GM12872 (cell line): Measurements from ENCODE around the gene RAC3.

Experiments
- CTCF ChIP-seq: IDR thresholded peaks from 3 replicates; pipeline ENCODE4 v1.5.1; 2011; ENCODE audit warnings: low read depth, mild to moderate bottlenecking, low read length, moderate library complexity; ENCODE audit not compliant: insufficient read depth

Gene RAC3

DNA sequence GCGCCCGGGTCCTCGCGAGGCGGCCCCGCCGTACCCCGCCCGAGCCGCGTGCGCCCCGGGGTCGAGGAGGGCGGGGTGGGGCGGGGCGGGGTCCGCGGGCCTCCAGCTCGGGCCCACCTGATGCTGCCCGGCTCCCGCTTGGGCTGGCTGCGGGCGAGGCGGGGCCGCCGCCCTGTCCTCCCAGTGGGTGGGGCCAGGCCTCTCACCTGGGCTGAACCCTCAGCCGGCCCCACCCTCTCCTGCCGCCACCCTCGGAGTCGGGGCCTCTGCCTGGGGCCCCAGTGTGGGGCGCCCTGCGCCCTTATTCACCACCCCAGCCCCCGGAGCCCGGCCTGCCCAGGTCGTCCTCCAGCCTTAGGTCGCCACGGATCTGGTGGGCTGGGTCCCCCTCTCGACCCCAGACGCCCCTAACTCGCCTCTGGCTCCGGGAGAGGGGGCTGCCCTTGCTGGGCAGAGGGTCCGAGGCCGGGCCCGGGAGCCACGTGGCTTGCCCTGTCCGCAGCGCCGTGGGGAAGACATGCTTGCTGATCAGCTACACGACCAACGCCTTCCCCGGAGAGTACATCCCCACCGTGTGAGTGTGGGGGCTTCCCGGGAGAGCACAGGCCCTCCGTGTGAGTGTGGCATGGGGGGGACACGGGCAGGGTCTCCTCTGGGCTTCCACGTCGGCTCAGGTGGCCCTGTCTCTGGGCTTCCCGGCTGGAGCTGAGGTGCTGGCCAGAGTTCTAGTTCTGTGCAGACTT, 578 bp downstream of the RAC3 start:
- TF ChIP-seq CTCF, result no peak

GRCh38 chr17:82033359-82034085, 2.0 kb downstream of the RAC3 start:
- no peak for TF ChIP-seq CTCF

- no peak for TF ChIP-seq CTCF
These were observed 3.0 kb downstream of the RAC3 start for GRCh38 chr17:82034371-82035011.

DNA sequence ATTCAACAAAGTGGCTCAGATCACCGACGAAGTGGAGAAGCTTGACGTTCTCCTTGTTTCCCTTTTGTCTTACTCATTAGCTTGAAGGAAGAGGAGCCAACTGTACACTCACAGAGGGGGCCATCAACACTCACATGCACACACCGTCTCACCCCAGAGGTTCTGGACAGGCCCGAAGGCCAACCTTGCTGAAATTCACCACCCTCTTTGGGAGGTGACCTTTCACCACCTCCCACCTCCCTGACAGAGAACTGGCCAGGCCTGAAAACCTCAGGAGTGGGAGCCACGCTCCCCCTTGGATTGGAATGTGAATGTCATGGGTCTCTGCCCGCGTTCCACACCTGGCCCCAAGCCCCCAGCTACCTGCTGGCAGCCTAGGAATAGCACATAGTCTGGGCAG, 4.0 kb downstream of the RAC3 start:
- no peak for TF ChIP-seq CTCF

DNA sequence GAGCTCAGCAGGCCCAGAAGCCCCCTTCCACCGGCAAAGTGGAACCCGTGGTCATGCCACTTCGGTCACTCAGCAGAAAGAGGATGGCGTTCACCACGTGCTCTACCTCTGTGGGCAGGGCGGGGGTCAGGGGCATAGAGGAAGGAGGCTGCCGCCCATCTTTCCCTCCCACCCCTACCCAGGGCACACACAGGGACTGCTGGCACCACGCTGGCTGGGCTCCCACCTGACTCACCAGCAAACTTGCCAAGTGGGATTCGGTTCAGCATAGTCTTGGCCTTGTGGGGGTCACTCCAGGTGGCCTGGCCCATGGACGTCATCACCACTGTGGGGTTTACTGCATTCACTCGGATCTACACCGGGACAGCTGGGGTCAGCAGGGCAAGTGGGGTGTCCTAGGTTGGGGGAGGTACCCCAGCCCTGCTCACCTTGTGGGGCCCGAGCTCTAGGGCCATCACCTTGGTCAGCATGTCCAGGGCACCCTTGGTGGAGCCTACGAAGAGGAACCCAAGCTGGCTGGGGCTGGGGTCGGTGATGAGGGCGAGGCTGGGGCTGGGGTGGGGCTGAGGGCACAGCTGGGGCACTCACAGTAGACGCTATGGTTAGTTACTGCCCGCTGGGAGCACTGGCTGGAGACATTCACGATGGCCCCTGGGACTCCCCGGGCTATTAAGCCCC, 4.6 kb downstream of the RAC3 start:
- TF ChIP-seq CTCF, result no peak

DNA sequence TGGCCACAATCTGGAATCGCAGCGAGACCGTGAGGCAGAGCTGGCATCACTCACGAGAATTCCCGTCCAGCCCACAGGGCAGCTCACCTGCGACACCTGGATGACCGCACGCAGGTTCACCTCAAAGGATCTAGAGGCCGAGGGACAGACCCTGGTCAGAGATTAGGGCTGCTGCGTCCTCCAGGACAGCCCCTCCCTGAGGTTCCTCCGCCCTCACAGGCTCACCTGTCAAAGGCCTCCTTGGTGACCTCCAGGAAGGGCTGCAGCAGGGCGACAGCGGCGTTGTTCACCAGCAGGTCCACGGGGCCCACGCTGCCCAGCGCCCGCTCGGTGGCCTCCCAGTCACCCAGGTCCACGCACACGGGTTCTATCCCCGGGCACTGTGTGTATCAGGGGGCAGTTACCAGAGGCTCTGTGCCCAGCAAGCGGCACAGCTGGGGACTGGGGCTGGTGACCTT, 5.2 kb downstream of the RAC3 start:
- no peak for TF ChIP-seq CTCF
